Subcutaneous adipose tissue (tissue), 4 donors: ENCODE measurements around the gene WNT1. TPM values are rescaled to one million over a fixed set of nuclear protein-coding genes. Genes with fewer than 3 reads are reported as not detected.

Experiments used
- CTCF ChIP-seq: fragments of 450-650 bp; IDR thresholded peaks from one replicate; pipeline ENCODE4 v1.5.1; 2016; ENCODE audit warnings: low read depth, mild to moderate bottlenecking, control low read depth, antibody characterized with exemption, moderate library complexity
- total RNA-seq, 4 donors: library from RNA; depleted of rRNA; stranded (reverse); fragments of >200 nt; gene quantifications; one replicate each; pipeline ENCODE4 v1.1.0, GENCODE V29; 2016

Gene WNT1
- total RNA-seq, 4 donors from 2014 or later, result not detected

GRCh38 chr12:48960834-48961233 is 17.3 kb upstream of the WNT1 start:
- TF ChIP-seq CTCF, result no peak

GRCh38 chr12:48961331-48961730 is 16.8 kb upstream of the WNT1 start:
- TF ChIP-seq CTCF, result no peak

GRCh38 chr12:48961801-48962200 is 16.3 kb upstream of the WNT1 start:
- no peak for TF ChIP-seq CTCF

- TF ChIP-seq CTCF, result no peak
Measured at GRCh38 chr12:48965298-48965838, 12.8 kb upstream of the WNT1 start.

- TF ChIP-seq CTCF, result no peak
Measured at GRCh38 chr12:48966177-48966895, 11.8 kb upstream of the WNT1 start.

GRCh38 chr12:48967991-48968390 is 10.1 kb upstream of the WNT1 start:
- no peak for TF ChIP-seq CTCF

GRCh38 chr12:48968467-48968866 is 9.7 kb upstream of the WNT1 start:
- no peak for TF ChIP-seq CTCF
